CD4-positive, alpha-beta memory T cell (primary cell): ENCODE results near the gene ANAPC7. TPM values are rescaled to one million over a fixed set of nuclear protein-coding genes. Genes with fewer than 3 reads are reported as not detected.

Experiments
- CTCF ChIA-PET: fragments of 350-600 bp; sonication (Branson Sonifier 250); formaldehyde crosslinking; loops from one replicate; lab custom pipeline; 2021; ENCODE audit warnings: inconsistent platforms; ENCODE audit not compliant: partially characterized antibody; lab: Charles Lee
- POLR2A ChIA-PET: fragments of 350-600 bp; sonication (Branson Sonifier 250); formaldehyde crosslinking; loops from one replicate; lab custom pipeline; 2021; ENCODE audit not compliant: partially characterized antibody; lab: Charles Lee
- DNase-seq, 5 donors: peaks; one replicate each; pipeline versions ENCODE4 v3.0.0 to v3.0.0-alpha.2; 2020 to 2022; ENCODE audit warnings: mixed read lengths in 1 of 5
- H3K27ac ChIP-seq: one replicate; pipeline ENCODE4 v1.7.0; 2013; ENCODE audit warnings: low read depth, low read length
- H3K27me3 ChIP-seq: 2 replicates; pipeline ENCODE4 v1.7.0; 2013; ENCODE audit warnings: mild to moderate bottlenecking, low read length, moderate library complexity; ENCODE audit not compliant: insufficient read depth
- H3K36me3 ChIP-seq: 2 replicates; pipeline ENCODE4 v1.7.0; 2013; ENCODE audit warnings: mild to moderate bottlenecking, low read length, moderate library complexity; ENCODE audit not compliant: insufficient read depth
- H3K4me1 ChIP-seq: 2 replicates; pipeline ENCODE4 v1.7.0; 2013; ENCODE audit warnings: mild to moderate bottlenecking, low read length, moderate library complexity; ENCODE audit not compliant: insufficient read depth
- H3K4me3 ChIP-seq, 2 donors: one replicate each; pipeline ENCODE4 v1.7.0; 2013; ENCODE audit warnings: low read length in 2 of 2, mild to moderate bottlenecking in 1 of 2
- H3K9me3 ChIP-seq, 2 donors: one replicate each; pipeline ENCODE4 v1.7.0; 2013; ENCODE audit warnings: low read length in 2 of 2, control low read depth in 1 of 2; ENCODE audit not compliant: control insufficient read depth in 1 of 2
- H3K27ac Mint-ChIP-seq, 7 donors: one replicate each; pipeline ENCODE4 v1.8.0; 2020 to 2021; ENCODE audit warnings: mixed read lengths in 7 of 7, mild to moderate bottlenecking in 6 of 7, inconsistent platforms in 3 of 7, moderate library complexity in 3 of 7
- H3K27me3 Mint-ChIP-seq, 2 donors: one replicate each; pipeline ENCODE4 v1.8.0; 2020 to 2021; ENCODE audit warnings: mixed read lengths in 2 of 2
- H3K36me3 Mint-ChIP-seq, 2 donors: one replicate each; pipeline ENCODE4 v1.8.0; 2020 to 2021; ENCODE audit warnings: mixed read lengths in 2 of 2, inconsistent platforms in 1 of 2, mild to moderate bottlenecking in 1 of 2
- H3K4me1 Mint-ChIP-seq, 4 donors: one replicate each; pipeline ENCODE4 v1.8.0; 2020 to 2021; ENCODE audit warnings: mixed read lengths in 4 of 4, mild to moderate bottlenecking in 1 of 4
- H3K4me3 Mint-ChIP-seq, 8 donors: one replicate each; pipeline ENCODE4 v1.8.0; 2020 to 2021; ENCODE audit warnings: mixed read lengths in 8 of 8, mild to moderate bottlenecking in 7 of 8, moderate library complexity in 6 of 8, inconsistent platforms in 3 of 8
- H3K9me3 Mint-ChIP-seq, 8 donors: one replicate each; pipeline ENCODE4 v1.8.0; 2020 to 2021; ENCODE audit warnings: mixed read lengths in 8 of 8, mild to moderate bottlenecking in 5 of 8, inconsistent platforms in 3 of 8, moderate library complexity in 1 of 8
- intact Hi-C: fragments of 100-400 bp; cut with micrococcal nuclease; formaldehyde crosslinking; loops from one replicate; pipeline ENCODE4 v1.15.1; 2023
- polyA plus RNA-seq, 2 donors: library from polyadenylated mRNA; unstranded; fragments of 300-500 nt; fragmentation: Illumina TruSeq; gene quantifications; one replicate each; pipeline ENCODE4 v1.2.3, GENCODE V29; 2021
- total RNA-seq, 2 experiments: library from RNA; stranded (reverse); gene quantifications; one replicate each; pipeline ENCODE4 v1.2.3, GENCODE V29; 2021

The ANAPC7 gene
- total and polyA plus RNA-seq, 4 experiments from 2014 or later, result 28.8 to 70.1 (median 50.4) TPM

DNA sequence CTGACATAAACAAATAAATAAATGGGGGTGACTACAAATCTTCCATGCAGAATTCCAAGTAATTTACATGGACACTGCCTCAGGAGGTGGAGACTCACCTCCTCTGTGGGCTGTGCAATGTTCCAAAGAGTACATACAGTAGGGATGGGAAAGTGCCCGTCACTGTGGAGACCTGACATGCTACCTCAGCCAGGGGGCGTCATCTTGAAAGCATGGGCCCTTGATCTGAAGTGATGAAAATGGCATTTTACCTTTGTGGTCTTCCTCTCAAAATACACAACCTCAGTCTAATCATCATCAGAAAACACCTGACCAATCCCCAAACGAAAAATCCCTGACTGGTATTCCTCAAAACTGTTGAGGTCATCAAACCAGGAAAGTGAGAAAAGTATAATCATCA lies 48.4 kb downstream of the ANAPC7 start:
- intact Hi-C loops, result loop anchor here (2.0 to 10.0 kb wide), 2 partner anchors 76 to 530 kb away; no protein-coding TSS in a partner anchor
- POLR2A ChIA-PET, result no interaction called here
- no peaks in the 10 kb centered on the region for H3K9me3 ChIP-seq
- Mint-ChIP-seq H3K9me3 (no peaks in the 10 kb centered on the region), H3K36me3 (no peaks in the 10 kb centered on the region), H3K27me3 (no peaks in the 10 kb centered on the region), H3K27ac (peak overlapping the region in 2 of 7 donors; percentile 19 to 30), H3K4me3 (peak overlapping the region in 3 of 8 donors; percentile 5 to 39 (median 18)), H3K4me1 (peaks cover 14 to 24% (median 20%) of the 10 kb centered on the region in 4 donors)
- no peaks in the 10 kb centered on the region for H3K36me3 ChIP-seq
- no peaks in the 10 kb centered on the region for H3K27me3 ChIP-seq
- peak in 3 of 5 donors; percentile 15 to 22 (median 15) for DNase-seq
- CTCF ChIA-PET, result interaction anchor here (0.7 to 3.9 kb wide), 3 partner anchors 76 to 708 kb away, joined by 3 to 25 read pairs (median 4); no protein-coding TSS in a partner anchor
- no peak overlapping the region for H3K27ac ChIP-seq
- no peak overlapping the region for H3K4me3 ChIP-seq
- H3K4me1 ChIP-seq, result peaks cover 3% of the 10 kb centered on the region

- DNase-seq, result no peak
- intact Hi-C loops, result loop anchor here (2.0 to 10.0 kb wide), 2 partner anchors 77 to 531 kb away; no protein-coding TSS in a partner anchor
- peaks cover 11% of the 10 kb centered on the region for H3K4me1 ChIP-seq
- Mint-ChIP-seq H3K36me3 (peaks cover 0 to 7% of the 10 kb centered on the region in 2 donors), H3K4me1 (peaks cover 22 to 32% (median 28%) of the 10 kb centered on the region in 4 donors), H3K27ac (peak overlapping the region in 1 of 7 donors; percentile 7), H3K9me3 (no peaks in the 10 kb centered on the region), H3K4me3 (no peak overlapping the region), H3K27me3 (no peaks in the 10 kb centered on the region)
- no peaks in the 10 kb centered on the region for H3K27me3 ChIP-seq
- no peak overlapping the region for H3K4me3 ChIP-seq
- ChIA-PET CTCF (interaction anchor here (0.8 to 3.9 kb wide), 5 partner anchors 36 to 255 kb away, joined by 3 to 25 read pairs (median 4); no protein-coding TSS in a partner anchor), POLR2A (no interaction called here)
- no peaks in the 10 kb centered on the region for H3K9me3 ChIP-seq
- H3K36me3 ChIP-seq, result no peaks in the 10 kb centered on the region
- no peak overlapping the region for H3K27ac ChIP-seq
Observed at GRCh38 chr12:110354172-110354780, 49.2 kb downstream of the ANAPC7 start.

- H3K9me3 Mint-ChIP-seq, result no peaks in the 10 kb centered on the region
- ChIA-PET POLR2A (interaction anchor here (0.6 kb wide), 1 partner anchor 102 kb away, joined by 3 read pairs; no protein-coding TSS in a partner anchor), CTCF (interaction anchor here (0.6 to 3.9 kb wide), 6 partner anchors 35 to 254 kb away, joined by 3 to 25 read pairs (median 4); no protein-coding TSS in a partner anchor)
- H3K27me3 ChIP-seq, result no peaks in the 10 kb centered on the region
- no peak overlapping the region for H3K4me3 Mint-ChIP-seq
- DNase-seq, result no peak
- H3K36me3 ChIP-seq, result no peaks in the 10 kb centered on the region
- peaks cover 0 to 10% of the 10 kb centered on the region in 2 donors for H3K36me3 Mint-ChIP-seq
- no peaks in the 10 kb centered on the region for H3K27me3 Mint-ChIP-seq
- H3K27ac Mint-ChIP-seq, result peak overlapping the region in 3 of 7 donors; percentile 6 to 66 (median 7)
- intact Hi-C loops, result loop anchor here (10.0 kb wide), 1 partner anchor 531 kb away; no protein-coding TSS in a partner anchor
- H3K9me3 ChIP-seq, result no peaks in the 10 kb centered on the region
- H3K4me1 ChIP-seq, result peaks cover 20% of the 10 kb centered on the region
- H3K4me1 Mint-ChIP-seq, result peaks cover 25 to 37% (median 34%) of the 10 kb centered on the region in 4 donors
- H3K4me3 ChIP-seq, result no peak overlapping the region
- no peak overlapping the region for H3K27ac ChIP-seq
Observed at GRCh38 chr12:110353211-110353965, 50.1 kb downstream of the ANAPC7 start.

DNA sequence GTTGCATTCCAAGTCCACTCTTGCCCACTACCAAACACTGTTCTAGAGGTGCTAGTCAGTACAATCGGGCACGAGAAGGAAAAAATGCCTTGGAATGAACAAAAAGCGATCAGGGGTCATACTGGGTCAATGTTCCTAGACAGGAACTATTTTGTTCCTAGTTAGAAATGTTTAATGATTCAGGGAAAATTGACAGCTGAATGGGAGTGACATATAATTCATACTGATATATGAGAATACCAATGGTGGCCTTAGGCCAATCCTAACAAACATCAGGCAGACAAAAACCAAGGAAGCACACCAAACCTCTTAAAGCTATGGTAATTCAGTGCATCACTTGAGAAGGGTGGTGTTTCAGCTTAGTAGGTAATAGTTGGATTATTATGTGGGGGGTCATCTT lies 51.1 kb downstream of the ANAPC7 start:
- no peak overlapping the region for H3K27ac Mint-ChIP-seq
- intact Hi-C loops, result loop anchor here (10.0 kb wide), 1 partner anchor 532 kb away; no protein-coding TSS in a partner anchor
- CTCF ChIA-PET, result interaction anchor here (0.6 to 3.9 kb wide), 3 partner anchors 63 to 253 kb away, joined by 3 to 25 read pairs (median 3); no protein-coding TSS in a partner anchor
- DNase-seq, result no peak
- no peaks in the 10 kb centered on the region for H3K27me3 Mint-ChIP-seq
- no peak overlapping the region for H3K27ac ChIP-seq
- no peaks in the 10 kb centered on the region for H3K27me3 ChIP-seq
- no peaks in the 10 kb centered on the region for H3K9me3 Mint-ChIP-seq
- H3K36me3 ChIP-seq, result peaks cover 7% of the 10 kb centered on the region
- no peak overlapping the region for H3K4me3 Mint-ChIP-seq
- no peak overlapping the region for H3K4me3 ChIP-seq
- no peaks in the 10 kb centered on the region for H3K9me3 ChIP-seq
- peaks cover 4 to 19% of the 10 kb centered on the region in 2 donors for H3K36me3 Mint-ChIP-seq
- H3K4me1 Mint-ChIP-seq, result peaks cover 26 to 44% (median 39%) of the 10 kb centered on the region in 4 donors
- peaks cover 24% of the 10 kb centered on the region for H3K4me1 ChIP-seq
- POLR2A ChIA-PET, result interaction anchor here (0.6 kb wide), 1 partner anchor 103 kb away, joined by 3 read pairs; no protein-coding TSS in a partner anchor

GRCh38 chr12:110351119-110351518 lies 52.4 kb downstream of the ANAPC7 start:
- POLR2A ChIA-PET, result no interaction called here
- intact Hi-C loops, result loop anchor here (10.0 kb wide), 1 partner anchor 534 kb away; no protein-coding TSS in a partner anchor
- no peak for DNase-seq

DNA sequence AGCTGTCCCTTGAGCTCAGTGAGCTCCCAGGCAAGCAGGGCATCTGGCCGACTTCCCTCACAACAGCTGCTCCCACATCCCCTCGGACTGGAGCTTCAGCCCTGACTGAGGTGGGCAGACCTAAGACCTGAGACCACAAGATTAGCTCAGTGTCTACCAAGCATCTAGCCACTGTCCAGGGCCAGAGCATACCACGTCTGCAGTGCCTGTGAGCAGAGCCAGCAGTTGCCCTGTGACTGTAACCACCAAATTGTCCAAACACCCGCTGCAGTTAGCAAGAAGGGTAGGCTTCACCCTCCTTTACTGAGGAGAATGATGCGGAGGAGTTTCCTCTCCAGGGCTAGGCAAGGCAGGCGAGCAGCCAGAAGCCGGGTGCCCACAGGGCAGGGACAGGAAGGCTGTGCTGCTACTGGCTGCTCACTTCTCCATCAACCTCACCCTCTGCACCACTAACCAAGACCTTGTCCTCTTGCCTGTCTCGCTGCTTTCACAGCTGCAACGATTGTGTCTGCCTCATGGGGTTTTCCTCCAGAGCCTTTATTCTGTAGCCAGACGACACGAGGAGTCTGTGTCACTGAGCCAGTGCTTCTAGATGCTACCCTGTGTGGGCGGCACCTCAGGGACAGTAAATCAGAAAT lies 53.9 kb downstream of the ANAPC7 start:
- CTCF ChIA-PET, result interaction anchor here (1.1 to 2.5 kb wide), 2 partner anchors 18 to 82 kb away, joined by 5 to 16 read pairs; no protein-coding TSS in a partner anchor
- no peaks in the 10 kb centered on the region for H3K27me3 ChIP-seq
- H3K4me3 ChIP-seq, result no peak overlapping the region

More at GRCh38 chr12:110351119-110351518, 52.4 kb downstream of the ANAPC7 start:
- Histone ChIP-seq H3K27ac (no peak overlapping the region), H3K36me3 (peaks cover 19% of the 10 kb centered on the region), H3K27me3 (no peaks in the 10 kb centered on the region), H3K9me3 (no peaks in the 10 kb centered on the region), H3K4me3 (no peak overlapping the region), H3K4me1 (peaks cover 24% of the 10 kb centered on the region)
- Mint-ChIP-seq H3K4me3 (no peak overlapping the region), H3K9me3 (no peaks in the 10 kb centered on the region), H3K27ac (peak overlapping the region in 1 of 7 donors; percentile 80), H3K27me3 (no peaks in the 10 kb centered on the region), H3K36me3 (peaks cover 17 to 30% of the 10 kb centered on the region in 2 donors), H3K4me1 (peaks cover 28 to 44% (median 39%) of the 10 kb centered on the region in 4 donors)
- CTCF ChIA-PET, result interaction anchor here (0.9 kb wide), 1 partner anchor 80 kb away, joined by 3 read pairs; no protein-coding TSS in a partner anchor

More for the DNA sequence above, 53.9 kb downstream of the ANAPC7 start:
- H3K27ac Mint-ChIP-seq, result peak overlapping the region; percentile 53 to 94 (median 81)
- Histone ChIP-seq H3K36me3 (peaks cover 34% of the 10 kb centered on the region), H3K27ac (no peak overlapping the region), H3K9me3 (no peaks in the 10 kb centered on the region), H3K4me1 (peaks cover 24% of the 10 kb centered on the region)
- H3K27me3 Mint-ChIP-seq, result no peaks in the 10 kb centered on the region
- H3K4me1 Mint-ChIP-seq, result peaks cover 22 to 37% (median 33%) of the 10 kb centered on the region in 4 donors
- intact Hi-C loops, result loop anchor here (10.0 kb wide), 1 partner anchor 535 kb away; no protein-coding TSS in a partner anchor
- H3K4me3 Mint-ChIP-seq, result peak overlapping the region in 7 of 8 donors; percentile 6 to 62 (median 53)
- H3K9me3 Mint-ChIP-seq, result no peaks in the 10 kb centered on the region
- peaks cover 29 to 45% of the 10 kb centered on the region in 2 donors for H3K36me3 Mint-ChIP-seq
- POLR2A ChIA-PET, result no interaction called here
- DNase-seq, result peak; percentile 27 to 54 (median 31)
